Measurements from ENCODE around the gene VAMP1.
A peak's percentile ranks its signal among the peaks of the same experiment; 100 is the strongest.

Gene VAMP1

DNA sequence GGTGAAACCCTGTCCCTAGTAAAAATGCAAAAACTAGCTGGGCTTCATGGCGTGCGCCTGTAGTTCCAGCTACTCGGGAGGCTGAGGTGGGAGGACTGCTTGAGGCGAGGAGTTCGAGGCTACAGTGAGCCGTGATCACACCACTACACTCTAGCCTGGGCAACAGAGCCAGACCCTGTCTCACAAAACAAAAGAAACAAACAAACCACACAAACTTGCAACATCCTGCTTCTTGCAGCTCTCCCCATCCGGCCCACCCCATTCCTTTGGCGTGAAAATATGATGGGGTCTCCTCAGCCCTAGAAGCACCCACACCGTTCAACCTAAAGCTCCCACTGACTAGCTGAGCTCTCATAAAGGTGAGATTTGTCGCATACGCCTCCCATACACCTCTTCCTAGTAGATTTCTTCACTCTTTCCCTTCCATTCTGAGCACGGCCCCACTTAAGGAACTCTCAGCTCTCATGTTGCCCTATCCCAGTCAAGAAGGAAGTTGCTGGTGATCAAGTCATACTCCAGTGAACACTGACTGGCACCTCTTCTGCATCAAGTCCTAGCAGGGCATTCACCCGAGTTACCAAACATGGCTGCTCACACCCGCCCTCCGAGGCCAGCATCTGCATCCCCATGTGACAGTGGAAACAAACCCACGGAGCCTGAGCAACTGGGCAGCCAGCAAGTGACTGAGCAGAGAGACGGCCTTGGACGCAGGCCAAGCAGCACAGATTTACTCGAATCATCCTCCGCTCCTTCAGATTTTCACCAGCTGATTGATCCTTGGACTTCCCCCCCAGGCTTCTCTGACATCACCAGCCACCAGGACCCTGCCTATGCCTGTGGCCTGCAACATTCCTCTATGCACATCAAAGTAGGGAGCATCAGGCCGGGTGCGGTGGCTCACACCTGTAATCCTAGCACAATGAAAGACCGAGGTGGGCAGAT is 44.6 kb downstream of the VAMP1 start:
- no peak for DNase-seq (ENCODE audit: low spot score)

DNA sequence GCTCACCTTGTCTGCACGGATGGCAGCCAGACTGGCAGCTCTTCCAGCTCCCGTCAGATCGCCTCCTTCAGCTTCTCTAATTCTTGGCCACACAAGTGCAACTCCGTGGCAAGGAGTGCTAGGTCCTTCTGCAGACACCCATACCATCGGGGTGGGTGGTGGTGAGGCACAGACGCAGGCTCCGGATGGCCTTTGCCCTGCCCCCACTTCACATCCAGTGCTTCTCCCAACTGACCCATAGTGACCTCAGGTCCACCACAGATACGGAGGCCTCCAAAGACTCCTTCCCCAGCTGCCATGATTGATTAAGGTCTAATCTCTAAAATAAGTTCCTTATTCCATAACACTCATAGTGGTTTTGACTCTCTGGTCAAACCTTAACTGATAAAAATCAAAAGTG is 45.6 kb downstream of the VAMP1 start:
- DNase-seq (ENCODE audit: low spot score), result no peak

DNA sequence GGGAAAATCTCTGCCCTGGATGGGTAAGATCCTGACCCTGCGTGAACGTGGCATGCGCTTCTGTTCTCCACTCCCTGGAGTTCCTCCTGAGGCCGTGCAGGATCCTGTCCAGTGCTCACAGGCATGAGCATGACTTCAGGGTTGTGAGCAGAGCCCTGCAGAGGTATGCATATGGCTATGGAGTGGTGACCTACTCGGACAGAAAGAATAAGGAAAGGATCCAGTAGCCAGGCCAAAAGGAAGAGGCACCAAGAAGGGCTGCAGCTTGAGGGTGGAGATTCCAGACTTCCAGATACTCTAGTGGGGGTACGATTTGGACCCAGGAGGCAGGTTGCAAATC is 46.5 kb downstream of the VAMP1 start:
- DNase-seq (ENCODE audit: low spot score), result no peak

DNA sequence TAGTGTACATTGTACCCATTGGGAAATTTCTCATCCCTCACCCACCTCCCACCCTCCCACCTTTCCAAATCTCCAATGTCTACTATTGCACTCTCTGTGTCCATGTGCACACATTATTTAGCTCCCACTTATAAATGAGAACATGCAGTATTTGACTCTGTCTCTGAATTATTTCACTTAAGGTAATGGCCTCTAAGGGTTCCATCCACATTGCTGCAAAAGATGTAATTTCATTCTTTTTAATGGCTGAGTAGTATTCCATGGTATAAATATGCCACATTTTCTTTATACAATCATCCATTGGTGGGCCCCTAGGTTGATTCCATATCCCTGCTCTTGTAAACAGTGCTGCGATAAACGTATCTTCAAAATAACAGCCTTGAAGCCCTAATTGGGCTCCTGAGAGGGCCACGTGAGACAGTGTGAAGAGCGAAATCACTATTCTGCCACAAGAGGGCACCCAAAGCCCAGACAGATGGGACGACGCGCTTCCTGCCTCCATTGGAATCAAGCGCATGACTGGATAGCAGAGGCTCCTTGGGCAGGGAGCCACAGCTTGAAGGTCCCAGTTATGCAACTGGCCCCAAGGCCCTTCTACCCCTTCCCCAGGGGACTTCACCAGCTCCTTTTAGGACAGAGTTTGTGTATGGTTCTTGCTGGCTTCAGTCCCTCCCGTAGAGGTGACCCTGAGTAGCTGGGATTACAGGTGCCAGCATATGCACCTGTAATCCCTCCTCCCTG is 47.0 kb downstream of the VAMP1 start:
- peak; percentile 90 for DNase-seq (ENCODE audit: low spot score)

DNA sequence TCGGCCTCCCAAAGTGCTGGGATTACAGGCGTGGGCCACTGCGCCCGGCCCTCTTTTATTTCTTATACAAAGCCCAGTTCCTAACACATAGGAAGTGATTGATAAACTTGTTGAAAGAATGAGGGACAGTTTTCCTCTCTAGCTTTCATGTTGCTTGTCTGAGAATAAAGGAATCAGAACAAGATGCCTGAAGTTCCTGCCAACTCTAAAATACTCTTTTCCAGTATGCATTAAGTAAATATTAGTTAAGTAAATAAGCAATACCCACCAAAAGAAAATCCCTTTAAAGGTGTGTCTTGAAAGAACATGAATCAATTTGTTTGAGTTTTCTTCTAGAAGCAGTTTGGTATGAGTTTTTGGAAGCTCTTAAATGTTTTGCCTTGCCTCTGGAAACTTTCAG is 50.1 kb downstream of the VAMP1 start:
- no peak for DNase-seq (ENCODE audit: low spot score)

DNA sequence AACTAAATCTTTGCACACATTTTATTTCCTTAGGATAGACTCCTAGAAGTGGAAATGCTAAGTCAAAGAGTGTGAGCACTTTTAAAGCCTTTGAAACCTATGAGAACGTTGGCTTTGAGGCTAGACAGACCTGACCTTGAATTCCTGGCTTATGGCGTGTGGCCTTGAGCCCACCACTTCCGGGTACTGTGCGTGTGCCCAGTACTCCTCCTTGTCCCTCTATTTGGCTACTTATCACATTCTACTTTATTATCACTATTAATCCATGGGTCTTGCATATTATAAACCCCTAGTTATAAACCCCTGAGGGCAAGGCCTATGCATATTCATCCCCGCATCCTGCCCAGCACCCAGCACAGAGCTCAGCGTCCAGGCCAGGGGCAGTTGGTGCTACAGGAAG is 51.7 kb downstream of the VAMP1 start:
- DNase-seq (ENCODE audit: low spot score), result no peak

DNA sequence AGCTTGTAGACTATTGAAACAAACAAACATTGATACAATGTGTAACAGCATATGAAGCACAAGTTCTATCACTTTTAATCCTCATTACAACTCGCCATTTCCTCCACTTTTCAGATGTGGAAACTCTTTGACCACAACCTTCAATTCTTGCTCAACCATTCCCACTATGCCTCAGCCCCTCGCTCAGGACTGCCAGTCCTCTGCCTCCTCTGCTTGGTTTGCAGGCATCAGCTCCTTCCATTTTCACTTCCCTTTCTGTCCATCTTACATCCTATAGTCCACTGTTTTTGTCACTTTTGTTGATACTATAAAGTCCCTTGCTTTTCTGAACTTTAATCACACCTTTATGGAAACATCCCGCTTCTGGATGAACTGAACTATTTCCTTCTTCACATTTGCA is 53.9 kb downstream of the VAMP1 start:
- DNase-seq (ENCODE audit: low spot score), result peak; percentile 50

Measured in activated CD4-positive, alpha-beta T cell treated with anti-CD3 and anti-CD28 coated beads, Interleukin-2, Interleukin-4, amounts not matched to agents 100 ng/mL and 50 ng/mL, durations not matched to agents 16 hours and 8 hours (primary cell).